Activated B cell treated with CpG ODN at 0.5 μM for 24 hours (primary cell): Measurements from ENCODE around the gene MAML2. TPM values are rescaled to one million over a fixed set of nuclear protein-coding genes. Genes with fewer than 3 reads are reported as not detected.

Source experiments
- ATAC-seq: fragments of 200-7000 bp; cut with Tn5 transposase; one replicate; pipeline ENCODE4 v1.10.0; 2021; ENCODE audit warnings: low read depth, mild to moderate bottlenecking, moderate library complexity
- CTCF ChIA-PET: fragments of 350-600 bp; sonication (Branson Sonifier 250); formaldehyde crosslinking; loops from one replicate; lab custom pipeline; 2021; ENCODE audit warnings: antibody characterized with exemption; lab: Charles Lee
- POLR2A ChIA-PET: fragments of 350-600 bp; sonication (Branson Sonifier 250); formaldehyde crosslinking; loops from one replicate; lab custom pipeline; 2021; ENCODE audit warnings: antibody characterized with exemption; lab: Charles Lee
- DNase-seq: peaks from one replicate; pipeline ENCODE4 v3.0.0; 2022
- H3K27ac Mint-ChIP-seq: one replicate; pipeline ENCODE4 v1.8.0; 2020; ENCODE audit warnings: mixed read lengths
- H3K27me3 Mint-ChIP-seq: one replicate; pipeline ENCODE4 v1.8.0; 2021; ENCODE audit warnings: mixed read lengths
- H3K36me3 Mint-ChIP-seq: one replicate; pipeline ENCODE4 v1.8.0; 2021; ENCODE audit warnings: low read depth, mixed read lengths
- H3K4me1 Mint-ChIP-seq: one replicate; pipeline ENCODE4 v1.8.0; 2021; ENCODE audit warnings: mixed read lengths
- H3K4me3 Mint-ChIP-seq: one replicate; pipeline ENCODE4 v1.8.0; 2020; ENCODE audit warnings: mild to moderate bottlenecking, mixed read lengths
- H3K9me3 Mint-ChIP-seq: one replicate; pipeline ENCODE4 v1.8.0; 2020; ENCODE audit warnings: mixed read lengths
- intact Hi-C: fragments of 100-400 bp; cut with micrococcal nuclease; formaldehyde crosslinking; loops from one replicate; pipeline ENCODE4 v1.15.1; 2024
- total RNA-seq: library from RNA; stranded (reverse); gene quantifications from 2 replicates; pipeline ENCODE4 v1.2.3, GENCODE V29; 2022
- TF ChIP-seq, protein P1 (sequence below): fragments of 200-600 bp; IDR thresholded peaks from one replicate; pipeline ENCODE4 v1.8.0; 2022; ENCODE audit warnings: antibody characterized with exemption, mild to moderate bottlenecking

MAML2 gene
- total RNA-seq, 1 donor from 2014 or later = 24.8 TPM

DNA sequence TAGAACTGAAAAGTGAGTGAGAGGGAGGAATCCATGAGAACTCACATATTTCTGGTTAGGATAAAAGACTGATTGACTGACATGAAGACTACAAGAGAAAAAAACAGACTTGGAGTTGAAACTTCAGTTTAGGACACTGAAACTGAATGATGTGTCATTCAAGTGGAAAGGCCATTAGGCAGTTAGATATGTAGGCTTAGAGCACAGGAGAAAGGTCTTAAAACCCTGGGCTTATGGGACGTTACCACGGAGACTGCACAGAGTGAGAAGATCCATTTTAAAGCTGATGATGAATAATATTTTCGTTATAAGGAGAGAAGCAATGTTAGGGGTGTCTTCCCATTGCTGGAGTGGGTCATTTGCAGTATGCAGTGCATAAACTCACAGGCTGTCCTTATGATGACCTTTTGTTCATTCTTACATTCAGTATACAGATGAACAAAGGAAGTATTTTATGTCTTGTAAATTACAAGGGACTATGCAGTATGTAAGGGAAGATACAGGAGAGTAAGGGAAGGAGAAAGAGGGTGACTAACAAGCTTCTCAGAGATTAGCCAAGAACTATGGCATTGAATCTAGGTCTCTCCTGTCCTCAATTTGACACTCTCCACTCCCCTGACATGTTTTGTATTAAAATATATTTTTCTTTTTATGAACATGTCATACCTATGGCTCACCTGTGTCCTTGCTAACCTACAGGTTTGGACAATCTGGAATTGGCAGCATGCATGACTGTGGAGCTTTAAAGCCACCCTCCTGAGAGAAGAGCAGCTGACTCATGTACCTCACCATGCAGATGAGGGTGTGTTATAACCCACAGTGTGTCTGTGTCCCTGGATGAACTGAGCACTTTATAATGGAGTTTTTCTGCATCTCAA, 63.7 kb downstream of the MAML2 start:
- H3K27ac Mint-ChIP-seq = no peak overlapping the region
- CTCF ChIA-PET = interaction anchor here (0.9 to 1.5 kb wide), 3 partner anchors 8 to 59 kb away, joined by 3 read pairs; no protein-coding TSS in a partner anchor
- TF ChIP-seq, protein P1, sequence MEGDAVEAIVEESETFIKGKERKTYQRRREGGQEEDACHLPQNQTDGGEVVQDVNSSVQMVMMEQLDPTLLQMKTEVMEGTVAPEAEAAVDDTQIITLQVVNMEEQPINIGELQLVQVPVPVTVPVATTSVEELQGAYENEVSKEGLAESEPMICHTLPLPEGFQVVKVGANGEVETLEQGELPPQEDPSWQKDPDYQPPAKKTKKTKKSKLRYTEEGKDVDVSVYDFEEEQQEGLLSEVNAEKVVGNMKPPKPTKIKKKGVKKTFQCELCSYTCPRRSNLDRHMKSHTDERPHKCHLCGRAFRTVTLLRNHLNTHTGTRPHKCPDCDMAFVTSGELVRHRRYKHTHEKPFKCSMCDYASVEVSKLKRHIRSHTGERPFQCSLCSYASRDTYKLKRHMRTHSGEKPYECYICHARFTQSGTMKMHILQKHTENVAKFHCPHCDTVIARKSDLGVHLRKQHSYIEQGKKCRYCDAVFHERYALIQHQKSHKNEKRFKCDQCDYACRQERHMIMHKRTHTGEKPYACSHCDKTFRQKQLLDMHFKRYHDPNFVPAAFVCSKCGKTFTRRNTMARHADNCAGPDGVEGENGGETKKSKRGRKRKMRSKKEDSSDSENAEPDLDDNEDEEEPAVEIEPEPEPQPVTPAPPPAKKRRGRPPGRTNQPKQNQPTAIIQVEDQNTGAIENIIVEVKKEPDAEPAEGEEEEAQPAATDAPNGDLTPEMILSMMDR = no peak
- H3K9me3 Mint-ChIP-seq = no peaks in the 10 kb centered on the region
- DNase-seq (no peak), ATAC-seq (no peak)
- POLR2A ChIA-PET = interaction anchor here (0.6 kb wide), 1 partner anchor 9 kb away, joined by 4 read pairs; no protein-coding TSS in a partner anchor
- H3K36me3 Mint-ChIP-seq = peaks cover 16% of the 10 kb centered on the region
- no peak overlapping the region for H3K4me3 Mint-ChIP-seq
- intact Hi-C loops = no loop called here
- no peaks in the 10 kb centered on the region for H3K27me3 Mint-ChIP-seq
- H3K4me1 Mint-ChIP-seq = peaks cover 48% of the 10 kb centered on the region

DNA sequence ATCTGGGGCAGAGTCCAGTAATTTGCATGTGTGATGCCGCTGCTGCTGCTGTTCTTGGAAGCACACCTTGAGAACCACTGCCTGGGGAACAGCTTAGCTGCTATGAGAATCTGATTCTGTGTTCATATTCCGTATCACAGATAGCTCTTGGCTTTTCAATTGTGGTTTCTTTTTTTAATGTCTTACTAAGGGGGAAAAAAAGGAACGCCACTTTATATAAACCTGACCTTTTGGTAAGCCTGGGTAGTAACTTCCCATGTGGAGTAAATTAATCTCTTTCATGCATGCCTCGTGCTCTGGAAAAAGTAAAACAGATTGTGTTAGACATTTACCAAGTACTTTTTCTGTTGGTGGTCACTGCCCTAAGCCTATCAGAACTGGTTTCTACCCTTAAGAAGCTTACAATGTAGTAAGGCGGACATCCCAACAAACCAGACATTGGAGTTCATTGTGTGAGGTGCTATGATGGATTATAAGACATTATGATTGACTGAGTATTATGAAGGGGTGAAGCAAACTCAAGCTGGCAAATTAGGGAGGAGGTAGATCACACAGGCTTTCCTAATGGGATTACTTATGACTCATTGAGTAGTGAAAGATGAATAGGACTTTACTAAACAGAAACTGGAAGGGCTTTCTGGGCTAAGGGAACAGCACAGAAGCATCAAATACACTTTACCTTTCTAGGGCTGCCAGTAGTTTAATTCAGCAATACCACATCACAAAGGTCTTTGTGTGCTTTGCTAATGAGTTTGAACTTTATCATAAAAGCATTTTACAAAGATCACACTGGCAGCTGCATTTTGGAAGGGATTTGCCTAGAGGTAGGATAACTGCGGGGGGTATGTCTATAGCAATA, 64.7 kb downstream of the MAML2 start:
- TF ChIP-seq, protein P1 = no peak
- ChIA-PET CTCF (interaction anchor here (0.9 to 1.2 kb wide), 2 partner anchors 9 to 60 kb away, joined by 3 read pairs; no protein-coding TSS in a partner anchor), POLR2A (interaction anchor here (0.6 kb wide), 1 partner anchor 10 kb away, joined by 6 read pairs; no protein-coding TSS in a partner anchor)
- ATAC-seq (no peak), DNase-seq (no peak)
- Mint-ChIP-seq H3K4me3 (no peak overlapping the region), H3K9me3 (no peaks in the 10 kb centered on the region), H3K27me3 (no peaks in the 10 kb centered on the region), H3K4me1 (peaks cover 42% of the 10 kb centered on the region), H3K27ac (no peak overlapping the region), H3K36me3 (peaks cover 16% of the 10 kb centered on the region)
- intact Hi-C loops = no loop called here

DNA sequence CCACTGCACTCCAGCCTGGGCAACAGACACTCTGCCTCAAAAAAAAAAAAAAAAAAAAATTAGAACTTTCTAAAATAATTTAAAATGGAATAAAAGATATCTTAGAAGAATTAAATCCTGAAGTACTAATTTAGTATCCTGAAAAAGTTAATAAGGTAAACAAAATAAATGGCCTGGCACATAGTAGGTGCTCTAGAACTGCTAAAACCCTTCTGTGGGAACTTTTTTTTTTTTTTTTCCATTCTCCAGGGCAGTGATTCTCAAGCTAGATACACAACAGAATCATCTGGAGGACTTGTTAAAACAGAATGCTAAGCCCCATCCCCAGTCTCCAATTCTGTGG, 65.3 kb downstream of the MAML2 start:
- TF ChIP-seq, protein P1 = no peak
- no peak for DNase-seq
- POLR2A ChIA-PET = interaction anchor here (0.6 kb wide), 1 partner anchor 9 kb away, joined by 6 read pairs; no protein-coding TSS in a partner anchor
- H3K27ac Mint-ChIP-seq = no peak overlapping the region
- no peaks in the 10 kb centered on the region for H3K9me3 Mint-ChIP-seq
- H3K4me3 Mint-ChIP-seq = no peak overlapping the region
- intact Hi-C loops = no loop called here
- peaks cover 16% of the 10 kb centered on the region for H3K36me3 Mint-ChIP-seq
- no peak for ATAC-seq
- H3K27me3 Mint-ChIP-seq = no peaks in the 10 kb centered on the region
- CTCF ChIA-PET = no interaction called here
- H3K4me1 Mint-ChIP-seq = peaks cover 41% of the 10 kb centered on the region

DNA sequence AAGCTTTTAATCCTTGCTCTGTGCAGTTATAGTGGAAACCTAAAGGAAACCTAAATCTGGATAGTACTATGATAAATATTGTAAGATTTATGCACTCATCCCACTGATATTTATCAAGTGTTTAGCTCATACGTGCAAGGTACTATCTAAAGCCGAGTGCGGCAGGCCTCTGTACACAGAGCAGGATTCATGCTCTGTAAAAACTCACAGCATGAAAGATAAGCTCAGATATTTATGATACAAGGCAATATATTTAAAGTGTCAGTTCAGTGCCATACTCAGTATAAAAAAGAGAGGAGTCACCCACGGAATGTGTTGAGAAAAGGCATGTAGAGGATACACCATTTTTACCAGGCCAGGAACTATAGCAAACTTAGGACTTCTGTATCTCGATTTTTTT, 66.2 kb downstream of the MAML2 start:
- no peak for DNase-seq
- Mint-ChIP-seq H3K27ac (no peak overlapping the region), H3K4me1 (peaks cover 43% of the 10 kb centered on the region), H3K36me3 (peaks cover 16% of the 10 kb centered on the region), H3K4me3 (no peak overlapping the region), H3K9me3 (no peaks in the 10 kb centered on the region), H3K27me3 (no peaks in the 10 kb centered on the region)
- CTCF ChIA-PET = interaction anchor here (0.7 kb wide), 1 partner anchor 67 kb away, joined by 4 read pairs; no protein-coding TSS in a partner anchor
- intact Hi-C loops = no loop called here
- TF ChIP-seq, protein P1 = no peak
- no peak for ATAC-seq
- POLR2A ChIA-PET = interaction anchor here (0.7 to 2.5 kb wide), 2 partner anchors 12 to 119 kb away, joined by 7 to 10 read pairs; no protein-coding TSS in a partner anchor
